ENCODE data around the gene TAF11L8.
"Not testable (repeated sequence)": the region's sequence is repeated elsewhere in the genome, so short reads cannot be mapped to it uniquely, and the experiment has no call there.

TAF11L8 gene

GRCh38 chr5:17590860-17591259 is at the start of gene TAF11L8:
Gene TAF11L8 (minus strand): TSS chr5:17590960.
- not testable (repeated sequence) for H3K9me3 ChIP-seq (ENCODE audit: control insufficient read depth, insufficient read depth, low read length); H4K20me1 ChIP-seq (ENCODE audit: control insufficient read depth, insufficient read depth, low read depth, low read length); H3K36me3 ChIP-seq (ENCODE audit: control insufficient read depth, low read length); H3K4me1 ChIP-seq (ENCODE audit: control insufficient read depth, low read length); H3K27ac ChIP-seq (ENCODE audit: low read depth, low read length); H3K4me3 ChIP-seq (ENCODE audit: low read length); H3K9me2 ChIP-seq (replicated peaks; ENCODE audit: control insufficient read depth, low read length); H3K79me2 ChIP-seq (ENCODE audit: control insufficient read depth, low read length); H3K27me3 ChIP-seq (ENCODE audit: control insufficient read depth, low read length); H3K4me2 ChIP-seq (ENCODE audit: low read length); H3F3A ChIP-seq (ENCODE audit: control insufficient read depth, insufficient read depth)

GRCh38 chr5:17634160-17634559 is 43.4 kb upstream of the TAF11L8 start, which contains the start of gene TAF11L14:
Gene TAF11L14 (plus strand): TSS chr5:17634460.
- Histone ChIP-seq H3K36me3 (ENCODE audit: control insufficient read depth, low read length) (no peaks in the 10 kb centered on the region), H3K9me2 (replicated peaks; ENCODE audit: control insufficient read depth, low read length) (no peaks in the 10 kb centered on the region), H3F3A (ENCODE audit: control insufficient read depth, insufficient read depth) (no peaks in the 10 kb centered on the region), H3K27me3 (ENCODE audit: control insufficient read depth, low read length) (no peaks in the 10 kb centered on the region), H3K4me2 (ENCODE audit: low read length) (no peak within 1 kb of the TSS), H3K4me1 (ENCODE audit: control insufficient read depth, low read length) (no peaks in the 10 kb centered on the region), H3K9me3 (ENCODE audit: control insufficient read depth, insufficient read depth, low read length) (no peaks in the 10 kb centered on the region), H3K4me3 (ENCODE audit: low read length) (no peak within 1 kb of the TSS), H3K79me2 (ENCODE audit: control insufficient read depth, low read length) (no peaks in the 10 kb centered on the region), H3K27ac (ENCODE audit: low read depth, low read length) (no peak within 1 kb of the TSS), H4K20me1 (ENCODE audit: control insufficient read depth, insufficient read depth, low read depth, low read length) (no peaks in the 10 kb centered on the region)
- TF ChIP-seq EZH2phosphoT487 (IDR thresholded peaks at IDR 0.05; ENCODE audit: borderline replicate concordance, low read length) (no peak), CTCF (IDR thresholded peaks at IDR 0.05; ENCODE audit: low read depth, low read length, poor library complexity, severe bottlenecking) (no peak)

GRCh38 chr5:17631788-17632187 is 41.0 kb upstream of the TAF11L8 start, which contains the start of gene TAF11L13:
Gene TAF11L13 (plus strand): TSS chr5:17632088.
- H3K4me2 ChIP-seq (ENCODE audit: low read length); H3K9me3 ChIP-seq (ENCODE audit: control insufficient read depth, insufficient read depth, low read length); H3K4me1 ChIP-seq (ENCODE audit: control insufficient read depth, low read length); H3K27me3 ChIP-seq (ENCODE audit: control insufficient read depth, low read length); H3K4me3 ChIP-seq (ENCODE audit: low read length); H3K79me2 ChIP-seq (ENCODE audit: control insufficient read depth, low read length); H3K9me2 ChIP-seq (replicated peaks; ENCODE audit: control insufficient read depth, low read length); H4K20me1 ChIP-seq (ENCODE audit: control insufficient read depth, insufficient read depth, low read depth, low read length); H3F3A ChIP-seq (ENCODE audit: control insufficient read depth, insufficient read depth); H3K27ac ChIP-seq (ENCODE audit: low read depth, low read length); H3K36me3 ChIP-seq (ENCODE audit: control insufficient read depth, low read length): not testable (repeated sequence)

- H3K27me3 ChIP-seq (ENCODE audit: control insufficient read depth, low read length) = no peaks in the 10 kb centered on the region
- no peak overlapping the region for H3K4me2 ChIP-seq (ENCODE audit: low read length)
- no peaks in the 10 kb centered on the region for H3F3A ChIP-seq (ENCODE audit: control insufficient read depth, insufficient read depth)
- H3K4me1 ChIP-seq (ENCODE audit: control insufficient read depth, low read length) = no peaks in the 10 kb centered on the region
- no peak for TF ChIP-seq EZH2phosphoT487 (IDR thresholded peaks at IDR 0.05; ENCODE audit: borderline replicate concordance, low read length)
- no peak for TF ChIP-seq CTCF (IDR thresholded peaks at IDR 0.05; ENCODE audit: low read depth, low read length, poor library complexity, severe bottlenecking)
- H3K27ac ChIP-seq (ENCODE audit: low read depth, low read length) = no peak overlapping the region
- H3K4me3 ChIP-seq (ENCODE audit: low read length) = no peak overlapping the region
- no peaks in the 10 kb centered on the region for H3K9me3 ChIP-seq (ENCODE audit: control insufficient read depth, insufficient read depth, low read length)
- H3K36me3 ChIP-seq (ENCODE audit: control insufficient read depth, low read length) = no peaks in the 10 kb centered on the region
- no peaks in the 10 kb centered on the region for H4K20me1 ChIP-seq (ENCODE audit: control insufficient read depth, insufficient read depth, low read depth, low read length)
- no peaks in the 10 kb centered on the region for H3K79me2 ChIP-seq (ENCODE audit: control insufficient read depth, low read length)
- H3K9me2 ChIP-seq (replicated peaks; ENCODE audit: control insufficient read depth, low read length) = no peaks in the 10 kb centered on the region
Measured at GRCh38 chr5:17625686-17626085, 34.9 kb upstream of the TAF11L8 start.
